HG03442 (cell line): ENCODE measurements around the gene GSTM3.
"Not testable (repeated sequence)": the region's sequence is repeated elsewhere in the genome, so short reads cannot be mapped to it uniquely, and the experiment has no call there.

Experiments
- ATAC-seq: cut with Tn5 transposase; IDR thresholded peaks from one replicate; pipeline ENCODE4 v1.9.1; 2021; ENCODE audit warnings: mild to moderate bottlenecking, moderate library complexity; ENCODE audit not compliant: unreplicated experiment

The GSTM3 gene

GRCh38 chr1:109776206-109776835 is 35.5 kb upstream of the GSTM3 start:
- ATAC-seq = no peak

- no peak for ATAC-seq
These were observed 34.6 kb upstream of the GSTM3 start for GRCh38 chr1:109775398-109775797.

GRCh38 chr1:109773900-109774485 is 33.2 kb upstream of the GSTM3 start:
- no peak for ATAC-seq

GRCh38 chr1:109773203-109773899 is 32.5 kb upstream of the GSTM3 start:
- ATAC-seq = peak; percentile 52

GRCh38 chr1:109772658-109773202 is 31.9 kb upstream of the GSTM3 start:
- ATAC-seq = no peak

- no peak for ATAC-seq
These were observed 31.1 kb upstream of the GSTM3 start for GRCh38 chr1:109771712-109772657.

GRCh38 chr1:109770331-109771095 is 29.7 kb upstream of the GSTM3 start:
- no peak for ATAC-seq

GRCh38 chr1:109769330-109770078 is 28.7 kb upstream of the GSTM3 start:
- no peak for ATAC-seq

- ATAC-seq = no peak
These were observed 28.0 kb upstream of the GSTM3 start for GRCh38 chr1:109768820-109769219.

GRCh38 chr1:109768335-109768650 is 27.5 kb upstream of the GSTM3 start:
- no peak for ATAC-seq

GRCh38 chr1:109767637-109768334 is 26.9 kb upstream of the GSTM3 start:
- no peak for ATAC-seq

GRCh38 chr1:109766991-109767636 is 26.3 kb upstream of the GSTM3 start:
- ATAC-seq = not testable (repeated sequence)

- no peak for ATAC-seq
These were observed 25.2 kb upstream of the GSTM3 start for GRCh38 chr1:109765896-109766615.

- ATAC-seq = no peak
These were observed 24.6 kb upstream of the GSTM3 start for GRCh38 chr1:109765483-109765815.

GRCh38 chr1:109764561-109765482 is 24.0 kb upstream of the GSTM3 start:
- no peak for ATAC-seq

GRCh38 chr1:109763646-109764415 is 23.0 kb upstream of the GSTM3 start, which contains the start of gene EPS8L3:
Gene EPS8L3, minus strand, starts transcription at chr1:109763923. Its CDS starts 2,174 bp downstream, at chr1:109761749.
- no peak for ATAC-seq
